K562 (cell line): ENCODE measurements around the gene PRKAR2B. TPM values are rescaled to one million over a fixed set of nuclear protein-coding genes. Genes with fewer than 3 reads are reported as not detected.

Experiments used
- ATAC-seq: fragments of 200-7000 bp; cut with Tn5 transposase; 3 replicates; pipeline ENCODE4 v1.9.1; 2020; ENCODE audit warnings: moderate library complexity
- BruUV-seq: library from RNA; stranded (reverse); fragments of 400-500 nt; replicated peaks from 2 replicates; lab custom pipeline; 2021; lab: Mats Ljungman, UMichigan
- CTCF ChIA-PET: fragments of 300-600 bp; formaldehyde crosslinking; extraction: SDS; loops from one replicate; lab custom pipeline; 2021; ENCODE audit warnings: low intra/inter-chr PET ratio; lab: Yijun Ruan, JAX
- POLR2A ChIA-PET: fragments of 300-600, 350-650 bp; sonication (Branson Sonifier 250); formaldehyde crosslinking; extraction: SDS; loops from one replicate; lab custom pipeline; 2021; ENCODE audit warnings: antibody characterized with exemption, inconsistent platforms; lab: Yijun Ruan, JAX
- DNase-seq, 4 experiments: peaks; one replicate each; pipeline versions ENCODE4 v3.0.0 to v3.0.0-alpha.2; 2011 to 2018; ENCODE audit warnings: low spot score in 3 of 4, mixed read lengths in 3 of 4; ENCODE audit errors: extremely low read depth in 1 of 4
- FAIRE-seq: peaks from 2 replicates; lab custom pipeline; 2011; peaks lifted over from hg19 to GRCh38; lab: Jason Lieb, UNC
- H2AFZ ChIP-seq: 2 replicates; pipeline ENCODE4 v1.6.0; 2011; ENCODE audit warnings: low read depth, low read length, control low read depth, inconsistent platforms
- H3K27ac ChIP-seq: fragments of 200-600 bp; 3 replicates; pipeline ENCODE4 v1.8.0; 2011; ENCODE audit warnings: low read depth, mild to moderate bottlenecking, control low read depth, inconsistent platforms, low read length, moderate library complexity, mixed read lengths; ENCODE audit errors: extremely low read depth
- H3K27me3 ChIP-seq, 2 experiments: fragments of 300-600 bp in 1 of 2; 2 replicates in 1 of 2; 3 replicates in 1 of 2; pipeline versions ENCODE4 v1.6.0 to v1.8.0; 2011; ENCODE audit warnings: inconsistent platforms in 2 of 2, low read length in 2 of 2, mild to moderate bottlenecking in 1 of 2, mixed read lengths in 1 of 2, moderate library complexity in 1 of 2; ENCODE audit not compliant: control insufficient read depth in 2 of 2, insufficient read depth in 2 of 2
- H3K36me3 ChIP-seq: fragments of 300-600 bp; 3 replicates; pipeline ENCODE4 v1.8.0; 2011; ENCODE audit warnings: mild to moderate bottlenecking, low read length, inconsistent platforms; ENCODE audit not compliant: control insufficient read depth, insufficient read depth
- H3K4me1 ChIP-seq, 2 experiments: fragments of 200-600 bp in 1 of 2; replicated peaks in 1 of 2; 2 replicates in 1 of 2; 3 replicates in 1 of 2; pipeline versions ENCODE4 v1.5.1 to v1.8.0; 2011; ENCODE audit warnings: inconsistent platforms in 2 of 2, low read length in 2 of 2, mild to moderate bottlenecking in 1 of 2, mixed read lengths in 1 of 2, moderate library complexity in 1 of 2; ENCODE audit not compliant: control insufficient read depth in 2 of 2, insufficient read depth in 2 of 2
- H3K4me2 ChIP-seq: 2 replicates; pipeline ENCODE4 v1.6.1; 2011; ENCODE audit warnings: low read length, control low read depth, inconsistent platforms, mixed read lengths; ENCODE audit not compliant: insufficient read depth
- H3K4me3 ChIP-seq: fragments of 200-600 bp; sonication (generic), shearing (Covaris generic); 2 replicates; pipeline ENCODE4 v1.5.1; 2016; ENCODE audit warnings: control low read depth, inconsistent platforms
- H3K79me2 ChIP-seq: fragments of 200-600 bp; 3 replicates; pipeline ENCODE4 v1.8.0; 2011; ENCODE audit warnings: low read length, inconsistent platforms; ENCODE audit not compliant: control insufficient read depth, insufficient read depth
- H3K9ac ChIP-seq, 2 experiments: 2 replicates each; pipeline versions ENCODE4 v1.6.0 to v1.6.1; 2011; ENCODE audit warnings: low read depth in 2 of 2, low read length in 2 of 2, control low read depth in 1 of 2, inconsistent platforms in 1 of 2, mild to moderate bottlenecking in 1 of 2, mixed read lengths in 1 of 2; ENCODE audit not compliant: insufficient read depth in 1 of 2
- H3K9me1 ChIP-seq: one replicate; pipeline ENCODE4 v1.6.0; 2011; ENCODE audit warnings: inconsistent platforms, mild to moderate bottlenecking, low read length, moderate library complexity; ENCODE audit not compliant: control insufficient read depth, insufficient read depth
- H3K9me3 ChIP-seq: replicated peaks from 2 replicates; pipeline ENCODE4 v1.5.1; 2011; ENCODE audit warnings: low read depth, low read length, inconsistent platforms; ENCODE audit not compliant: control insufficient read depth, insufficient read depth
- H4K20me1 ChIP-seq: replicated peaks from 2 replicates; pipeline ENCODE4 v1.6.1; 2011; ENCODE audit warnings: low read length, inconsistent platforms, mixed read lengths; ENCODE audit not compliant: control insufficient read depth, insufficient read depth
- KLF1 ChIP-seq: fragments of 450-650 bp; IDR thresholded peaks from 2 replicates; pipeline ENCODE4 v1.6.1; 2016; ENCODE audit warnings: missing genetic modification characterization, missing compliant biosample characterization
- RBM22 ChIP-seq: fragments of 200-400 bp; formaldehyde crosslinking; IDR thresholded peaks from 2 replicates; pipeline ENCODE4 v1.6.1; 2018; ENCODE audit warnings: low read length, low read depth; ENCODE audit not compliant: poor library complexity, severe bottlenecking
- WGBS: fragments of 100-300 bp; shearing (Covaris generic); methylation state at CpG from one replicate; pipeline ENCODE4 v1.1.6; 2016; ENCODE audit warnings: low coverage, mixed read lengths; ENCODE audit not compliant: insufficient coverage; ENCODE audit errors: missing lambda C conversion rate; 5-methylcytosine and 5-hydroxymethylcytosine counted together
- in situ Hi-C: fragments of 300-500 bp; cut with MboI; formaldehyde crosslinking; loops from 4 replicates; pipeline ENCODE4 v1.15.0; 2018; ENCODE audit warnings: inconsistent platforms, mixed read lengths
- intact Hi-C: fragments of 100-400 bp; cut with micrococcal nuclease; formaldehyde crosslinking; loops from 2 replicates; pipeline ENCODE4 v1.14.2; 2022
- polyA plus RNA-seq, 8 experiments: library from polyadenylated mRNA; depleted of rRNA in 4 of 8; stranded (reverse) in 5 of 8; unstranded in 3 of 8; fragments of >200 nt; fragmentation: Nextera tagmentation in 2 of 8; fragmentation: Illumina TruSeq in 1 of 8; extraction: Ambion mirVana in 2 of 8; extraction: Trizol in 1 of 8; gene quantifications; 2 replicates each; pipeline versions ENCODE4 v1.2.1 to v1.2.3, GENCODE V29; 2011 to 2014; ENCODE audit warnings: inconsistent platforms in 1 of 8, missing spikeins in 1 of 8
- total RNA-seq, 7 experiments: library from RNA; depleted of rRNA in 6 of 7; stranded (reverse); fragments of >200 nt in 6 of 7; fragmentation: Illumina TruSeq in 2 of 7; extraction: Trizol in 2 of 7; gene quantifications; 2 replicates each; pipeline versions ENCODE4 v1.2.1 to v1.2.3, GENCODE V29; 2011 to 2021; ENCODE audit warnings: low replicate concordance in 1 of 7

Gene PRKAR2B
- total and polyA plus RNA-seq, 9 of the 15 experiments (the other 6 are each of a cell fraction or from before 2014, with no cell fraction given), result 59.0 to 173 (median 129) TPM

DNA sequence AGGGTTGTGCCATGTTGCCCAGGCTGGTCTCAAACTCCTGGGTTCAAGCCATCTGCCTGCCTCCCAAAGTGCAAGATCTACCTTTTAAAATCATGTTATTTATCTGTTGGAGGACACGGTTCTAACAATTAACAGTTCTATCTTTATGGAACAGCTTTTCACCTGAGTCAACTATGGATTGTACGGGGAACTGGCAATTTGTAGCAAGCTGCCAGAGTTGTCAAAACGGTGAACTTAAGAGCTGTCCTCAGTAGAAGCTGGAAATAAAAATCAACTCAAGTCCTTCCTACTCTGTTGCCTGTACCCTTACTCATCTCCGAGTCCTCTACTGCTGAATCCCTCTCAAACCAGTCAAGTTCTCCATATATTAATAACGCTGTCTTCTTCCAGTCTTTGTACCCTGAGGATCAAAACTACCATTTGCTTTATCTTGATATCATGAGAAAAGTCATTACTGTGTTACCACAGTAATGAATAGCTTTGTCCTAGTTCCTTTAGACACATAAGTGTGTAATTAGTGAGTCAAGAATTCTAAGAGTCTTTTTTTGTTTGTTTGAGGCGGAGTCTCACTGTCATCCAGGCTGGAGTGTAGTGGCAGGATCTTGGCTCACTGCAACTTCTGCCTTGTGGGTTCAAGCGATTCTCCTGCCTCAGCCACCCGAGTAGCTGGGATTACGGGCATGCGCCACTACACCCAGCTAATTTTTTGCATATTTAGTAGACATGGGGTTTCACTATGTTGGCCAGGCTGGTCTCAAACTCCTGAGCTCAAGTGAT lies 152.5 kb downstream of the PRKAR2B start:
- H3K9me1 ChIP-seq, result no peaks in the 10 kb centered on the region
- WGBS, result 84% methylated on average over 10 of the region's 10 CpGs
- CTCF ChIA-PET, result no interaction called here
- no peak overlapping the region for H3K4me2 ChIP-seq
- in situ Hi-C loops (loop anchor here (10.0 kb wide), 1 partner anchor 528 kb away; no protein-coding TSS in a partner anchor), intact Hi-C loops (no loop called here)
- H2AFZ ChIP-seq, result no peak overlapping the region
- H3K36me3 ChIP-seq, result peaks cover 57% of the 10 kb centered on the region
- no peaks in the 10 kb centered on the region for H3K27me3 ChIP-seq
- FAIRE-seq (no peak), ATAC-seq (no peak), DNase-seq (no peak)
- TF ChIP-seq KLF1 (tag), result no peak
- TF ChIP-seq RBM22, result peak; percentile 66
- no peak overlapping the region for H3K4me3 ChIP-seq
- no peaks in the 10 kb centered on the region for H3K79me2 ChIP-seq
- POLR2A ChIA-PET, result interaction anchor here (0.6 to 2.9 kb wide), 10 partner anchors 8 to 912 kb away, joined by 3 to 14 read pairs (median 3); partner anchors contain the start of gene HBP1
- no peak overlapping the region for H3K9ac ChIP-seq
- no peak overlapping the region for H3K27ac ChIP-seq
- no peaks in the 10 kb centered on the region for H3K9me3 ChIP-seq
- no peaks in the 10 kb centered on the region for H3K4me1 ChIP-seq
- H4K20me1 ChIP-seq, result no peaks in the 10 kb centered on the region
- BruUV-seq, result no TSS peak
